ENCODE results near the gene TTLL10. TPM values are rescaled to one million over a fixed set of nuclear protein-coding genes. Genes with fewer than 3 reads are reported as not detected.
A peak's percentile ranks its signal among the peaks of the same experiment; 100 is the strongest.

TTLL10 gene
- polyA plus RNA-seq, 1 donor, result 0.64 TPM

- WGBS (ENCODE audit: insufficient coverage, low lambda C conversion rate), result no CpG with 5 or more reads among the region's 46 CpGs
- Histone ChIP-seq H3K4me1 (ENCODE audit: control insufficient read depth, insufficient read depth, low read length) (peaks cover 39% of the 10 kb centered on the region), H3K36me3 (ENCODE audit: control insufficient read depth, insufficient read depth, low read length) (no peaks in the 10 kb centered on the region), H3K9me3 (ENCODE audit: control insufficient read depth, low read depth, low read length) (peaks cover 10% of the 10 kb centered on the region), H3K27me3 (ENCODE audit: control insufficient read depth, insufficient read depth, low read length) (no peaks in the 10 kb centered on the region), H3K4me3 (ENCODE audit: low read length) (peak overlapping the region; percentile 63), H3K27ac (ENCODE audit: low read length) (peak overlapping the region; percentile 99)
- peak in 1 of 2 donors; percentile 91 for DNase-seq
These were observed 15.6 kb upstream of the TTLL10 start for GRCh38 chr1:1157914-1158710.

GRCh38 chr1:1160281-1160930 lies 13.3 kb upstream of the TTLL10 start:
- H3K27ac ChIP-seq (ENCODE audit: low read length), result peak overlapping the region; percentile 99
- DNase-seq, result no peak
- peaks cover 41% of the 10 kb centered on the region for H3K4me1 ChIP-seq (ENCODE audit: control insufficient read depth, insufficient read depth, low read length)
- no peaks in the 10 kb centered on the region for H3K27me3 ChIP-seq (ENCODE audit: control insufficient read depth, insufficient read depth, low read length)
- WGBS (ENCODE audit: insufficient coverage, low lambda C conversion rate), result no CpG with 5 or more reads among the region's 23 CpGs
- peaks cover 5% of the 10 kb centered on the region for H3K36me3 ChIP-seq (ENCODE audit: control insufficient read depth, insufficient read depth, low read length)
- peaks cover 9% of the 10 kb centered on the region for H3K9me3 ChIP-seq (ENCODE audit: control insufficient read depth, low read depth, low read length)
- H3K4me3 ChIP-seq (ENCODE audit: low read length), result no peak overlapping the region

- DNase-seq, result no peak
- whole genome bisulfite sequencing (ENCODE audit: insufficient coverage, low lambda C conversion rate), result no CpG with 5 or more reads among the region's 29 CpGs
- peaks cover 49% of the 10 kb centered on the region for H3K4me1 ChIP-seq (ENCODE audit: control insufficient read depth, insufficient read depth, low read length)
These were observed 12.5 kb upstream of the TTLL10 start for GRCh38 chr1:1161078-1161682.

DNA sequence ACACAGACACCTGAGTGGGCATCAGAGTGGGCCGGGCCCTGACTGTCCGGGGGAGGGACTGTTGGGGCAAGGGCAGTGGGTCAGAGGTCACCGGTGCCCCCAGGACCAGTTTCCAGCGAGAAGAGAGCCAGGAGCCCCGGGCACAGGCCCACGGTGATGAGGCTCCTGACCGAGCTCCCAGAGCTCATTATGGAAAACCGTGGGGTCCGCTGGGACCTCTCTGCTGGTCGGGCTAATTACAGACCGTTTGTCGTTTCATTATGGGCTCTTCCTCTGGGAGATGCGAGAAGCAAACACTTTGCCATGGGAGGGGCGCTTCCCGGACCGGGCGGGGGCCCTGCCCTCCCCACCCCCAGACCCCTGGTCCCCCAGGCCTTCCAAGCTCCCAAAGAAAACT lies 12.0 kb upstream of the TTLL10 start:
- peaks cover 3% of the 10 kb centered on the region for H3K27me3 ChIP-seq (ENCODE audit: control insufficient read depth, insufficient read depth, low read length)
- no peak overlapping the region for H3K4me3 ChIP-seq (ENCODE audit: low read length)
- peaks cover 53% of the 10 kb centered on the region for H3K4me1 ChIP-seq (ENCODE audit: control insufficient read depth, insufficient read depth, low read length)
- peaks cover 2% of the 10 kb centered on the region for H3K9me3 ChIP-seq (ENCODE audit: control insufficient read depth, low read depth, low read length)
- WGBS (ENCODE audit: insufficient coverage, low lambda C conversion rate), result no CpG with 5 or more reads among the region's 17 CpGs
- H3K36me3 ChIP-seq (ENCODE audit: control insufficient read depth, insufficient read depth, low read length), result peaks cover 9% of the 10 kb centered on the region
- H3K27ac ChIP-seq (ENCODE audit: low read length), result peak overlapping the region; percentile 77
- DNase-seq, result no peak

More at GRCh38 chr1:1161078-1161682, 12.5 kb upstream of the TTLL10 start:
- H3K27ac ChIP-seq (ENCODE audit: low read length), result no peak overlapping the region
- no peak overlapping the region for H3K4me3 ChIP-seq (ENCODE audit: low read length)
- H3K36me3 ChIP-seq (ENCODE audit: control insufficient read depth, insufficient read depth, low read length), result peaks cover 9% of the 10 kb centered on the region
- peaks cover 1% of the 10 kb centered on the region for H3K9me3 ChIP-seq (ENCODE audit: control insufficient read depth, low read depth, low read length)
- H3K27me3 ChIP-seq (ENCODE audit: control insufficient read depth, insufficient read depth, low read length), result peaks cover 3% of the 10 kb centered on the region

DNA sequence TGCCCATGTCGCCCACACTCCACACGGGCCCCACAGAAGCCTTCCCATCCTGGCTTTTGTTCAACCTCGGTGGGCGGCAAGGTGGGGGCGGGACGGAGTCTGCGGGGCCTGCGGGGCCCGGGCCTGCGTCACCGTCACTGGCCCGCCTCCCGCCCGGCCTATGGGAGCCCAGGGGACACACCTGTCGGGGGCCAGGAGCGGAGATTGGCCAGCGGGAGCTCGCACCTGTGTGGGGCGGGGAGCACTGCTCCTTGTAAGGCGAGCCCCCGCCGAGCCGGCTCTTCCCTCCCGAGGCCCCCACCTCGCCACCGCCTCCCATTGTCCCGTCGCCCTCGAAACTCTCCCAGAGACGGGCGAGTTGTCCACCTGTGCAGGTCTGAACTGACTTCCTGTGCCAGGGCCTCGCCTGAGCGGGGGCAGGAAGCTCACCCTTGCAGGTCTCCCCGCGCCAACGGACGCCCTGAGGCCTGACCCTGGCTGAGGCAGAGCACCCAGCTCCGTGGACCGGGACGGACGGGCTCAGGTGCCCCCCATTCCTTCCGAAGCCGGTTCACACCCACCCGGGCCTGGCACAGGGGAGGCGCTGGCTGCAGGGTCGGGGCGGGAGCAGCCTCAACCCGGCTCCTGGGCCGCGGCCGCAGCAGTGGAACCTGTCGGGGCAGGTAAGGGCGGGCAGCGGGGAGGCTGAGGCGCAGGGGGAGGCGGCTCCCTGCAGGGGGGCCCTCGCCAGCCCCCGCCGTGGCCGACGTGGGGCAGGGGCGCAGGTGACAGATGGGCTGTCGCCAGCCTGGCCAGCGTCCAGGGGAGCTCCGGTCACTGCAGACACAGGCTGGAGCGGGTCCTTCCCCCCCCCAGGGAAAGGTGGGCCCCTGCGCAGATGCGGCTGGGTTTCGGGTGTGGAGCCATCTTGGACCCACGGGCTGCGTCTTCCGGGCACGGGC lies 10.8 kb upstream of the TTLL10 start:
- peak overlapping the region; percentile 95 for H3K4me3 ChIP-seq (ENCODE audit: low read length)
- peak; percentile 93 to 98 for DNase-seq
- peak overlapping the region; percentile 98 for H3K27ac ChIP-seq (ENCODE audit: low read length)
- H3K9me3 ChIP-seq (ENCODE audit: control insufficient read depth, low read depth, low read length), result peaks cover 4% of the 10 kb centered on the region
- peaks cover 9% of the 10 kb centered on the region for H3K36me3 ChIP-seq (ENCODE audit: control insufficient read depth, insufficient read depth, low read length)
- H3K27me3 ChIP-seq (ENCODE audit: control insufficient read depth, insufficient read depth, low read length), result peaks cover 3% of the 10 kb centered on the region
- WGBS (ENCODE audit: insufficient coverage, low lambda C conversion rate), result no CpG with 5 or more reads among the region's 73 CpGs
- peaks cover 65% of the 10 kb centered on the region for H3K4me1 ChIP-seq (ENCODE audit: control insufficient read depth, insufficient read depth, low read length)

DNA sequence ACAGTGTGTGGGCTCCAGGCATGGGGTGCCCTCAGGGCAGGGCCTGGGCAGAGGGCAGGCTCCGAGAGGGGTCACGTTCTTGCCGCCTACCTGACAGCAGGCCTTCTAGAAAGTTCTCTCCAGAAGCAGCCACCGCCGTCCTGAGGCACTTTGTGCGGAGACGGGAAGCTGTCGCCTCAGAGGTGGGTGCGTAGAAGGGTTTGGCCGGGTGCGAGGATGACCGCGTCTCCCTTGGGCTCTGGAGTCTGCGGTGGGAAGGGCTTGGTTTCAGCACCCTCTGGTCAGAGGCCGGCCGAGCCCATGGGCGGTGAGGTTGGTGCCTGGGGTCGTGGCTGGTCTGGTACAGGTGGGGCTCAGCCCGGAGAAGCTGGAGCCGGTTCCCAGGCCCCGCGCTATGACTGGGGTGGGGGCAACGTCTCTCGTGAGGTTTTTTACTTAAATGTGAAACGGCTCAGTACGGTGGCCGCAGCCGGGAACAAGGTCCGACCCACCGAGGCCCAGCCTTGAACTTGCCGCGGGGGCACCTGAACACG lies 10.1 kb upstream of the TTLL10 start:
- Histone ChIP-seq H3K9me3 (ENCODE audit: control insufficient read depth, low read depth, low read length) (peaks cover 6% of the 10 kb centered on the region), H3K27ac (ENCODE audit: low read length) (peak overlapping the region; percentile 98), H3K36me3 (ENCODE audit: control insufficient read depth, insufficient read depth, low read length) (peaks cover 13% of the 10 kb centered on the region), H3K27me3 (ENCODE audit: control insufficient read depth, insufficient read depth, low read length) (peaks cover 3% of the 10 kb centered on the region), H3K4me1 (ENCODE audit: control insufficient read depth, insufficient read depth, low read length) (peaks cover 64% of the 10 kb centered on the region), H3K4me3 (ENCODE audit: low read length) (peak overlapping the region; percentile 95)
- DNase-seq, result peak in 1 of 2 donors; percentile 56
- WGBS (ENCODE audit: insufficient coverage, low lambda C conversion rate), result no CpG with 5 or more reads among the region's 33 CpGs

DNA sequence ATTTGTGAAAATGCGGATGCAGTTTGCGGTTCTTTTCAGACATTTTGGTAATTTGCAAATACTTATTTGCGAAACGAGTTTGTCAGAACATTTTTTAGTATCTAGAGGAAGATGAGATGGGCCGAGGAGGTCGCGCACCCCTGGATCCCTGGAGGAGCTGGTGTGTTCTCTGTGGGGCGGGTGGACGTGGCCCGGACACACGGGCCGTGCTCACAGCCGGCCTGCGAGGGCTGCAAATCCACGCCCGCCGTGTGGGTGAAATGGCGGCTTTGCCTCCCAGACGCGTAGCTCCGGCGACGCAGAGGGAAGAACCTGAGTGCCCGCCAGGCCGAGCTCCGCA lies 9.3 kb upstream of the TTLL10 start:
- H3K4me3 ChIP-seq (ENCODE audit: low read length), result peak overlapping the region; percentile 95
- DNase-seq, result no peak
- peaks cover 3% of the 10 kb centered on the region for H3K27me3 ChIP-seq (ENCODE audit: control insufficient read depth, insufficient read depth, low read length)
- H3K36me3 ChIP-seq (ENCODE audit: control insufficient read depth, insufficient read depth, low read length), result peaks cover 19% of the 10 kb centered on the region
- peaks cover 11% of the 10 kb centered on the region for H3K9me3 ChIP-seq (ENCODE audit: control insufficient read depth, low read depth, low read length)
- 18% methylated on average over 3 of the region's 26 CpGs for WGBS (ENCODE audit: insufficient coverage, low lambda C conversion rate)
- H3K27ac ChIP-seq (ENCODE audit: low read length), result peak overlapping the region; percentile 98
- peaks cover 64% of the 10 kb centered on the region for H3K4me1 ChIP-seq (ENCODE audit: control insufficient read depth, insufficient read depth, low read length)

DNA sequence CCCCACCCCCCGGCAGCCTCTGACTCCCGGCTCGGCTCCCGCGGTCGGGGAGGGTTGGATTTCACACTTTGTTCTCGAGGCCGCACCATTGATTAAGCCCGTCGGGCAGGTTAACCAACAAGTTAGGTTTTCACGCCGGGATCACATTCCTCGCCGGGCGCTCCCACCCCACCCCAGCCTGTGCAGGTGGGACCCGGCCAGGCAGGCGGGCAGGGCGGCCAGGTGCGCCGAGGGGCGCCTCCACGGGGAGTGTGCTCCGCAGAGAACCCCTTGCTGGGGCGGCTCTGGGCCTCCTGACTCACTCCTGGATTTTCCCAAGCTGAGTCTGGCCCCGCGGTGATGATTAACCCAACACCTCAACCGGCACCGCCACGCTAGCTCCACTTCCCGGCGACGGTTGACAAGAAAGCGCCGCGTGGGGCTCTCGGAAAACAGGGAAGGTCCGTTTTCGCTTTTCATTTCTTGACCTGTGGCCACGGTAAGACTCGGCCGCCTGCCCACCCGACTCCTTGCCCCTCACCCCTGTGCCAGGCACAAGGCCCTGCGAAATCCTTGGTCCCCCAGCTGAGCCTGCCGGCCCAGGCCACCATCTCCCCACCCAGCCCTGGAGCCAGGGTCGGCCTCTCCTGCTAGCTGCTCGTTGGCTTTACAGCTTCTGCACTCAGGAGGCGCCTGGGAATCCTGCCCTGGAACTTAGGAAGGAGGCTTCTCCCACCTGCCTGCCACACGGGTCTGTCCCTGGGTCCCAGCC lies 8.8 kb upstream of the TTLL10 start:
- peak overlapping the region; percentile 98 for H3K27ac ChIP-seq (ENCODE audit: low read length)
- peak; percentile 81 to 89 for DNase-seq
- WGBS (ENCODE audit: insufficient coverage, low lambda C conversion rate), result no CpG with 5 or more reads among the region's 48 CpGs
- H3K9me3 ChIP-seq (ENCODE audit: control insufficient read depth, low read depth, low read length), result peaks cover 11% of the 10 kb centered on the region
- H3K27me3 ChIP-seq (ENCODE audit: control insufficient read depth, insufficient read depth, low read length), result peaks cover 3% of the 10 kb centered on the region
- H3K36me3 ChIP-seq (ENCODE audit: control insufficient read depth, insufficient read depth, low read length), result peaks cover 24% of the 10 kb centered on the region
- peaks cover 62% of the 10 kb centered on the region for H3K4me1 ChIP-seq (ENCODE audit: control insufficient read depth, insufficient read depth, low read length)
- H3K4me3 ChIP-seq (ENCODE audit: low read length), result peak overlapping the region; percentile 95

GRCh38 chr1:1165485-1165884 lies 8.2 kb upstream of the TTLL10 start:
- Histone ChIP-seq H3K9me3 (ENCODE audit: control insufficient read depth, low read depth, low read length) (peaks cover 11% of the 10 kb centered on the region), H3K36me3 (ENCODE audit: control insufficient read depth, insufficient read depth, low read length) (peaks cover 27% of the 10 kb centered on the region), H3K4me1 (ENCODE audit: control insufficient read depth, insufficient read depth, low read length) (peaks cover 56% of the 10 kb centered on the region), H3K27ac (ENCODE audit: low read length) (peak overlapping the region; percentile 98), H3K27me3 (ENCODE audit: control insufficient read depth, insufficient read depth, low read length) (peaks cover 3% of the 10 kb centered on the region), H3K4me3 (ENCODE audit: low read length) (peak overlapping the region; percentile 95)
- no peak for DNase-seq
- no CpG with 5 or more reads among the region's 12 CpGs for WGBS (ENCODE audit: insufficient coverage, low lambda C conversion rate)

Data from large intestine (tissue), 3 donors.